BE2C (cell line): ENCODE data around the gene CYP2S1.

Source experiments
- DNase-seq: peaks from one replicate; pipeline ENCODE4 v3.0.0-alpha.2; 2020
- H3K27me3 ChIP-seq: fragments of 250-450 bp; sonication (Bioruptor Pico); 2 replicates; pipeline ENCODE4 v1.5.1; 2020; ENCODE audit warnings: mild to moderate bottlenecking
- H3K36me3 ChIP-seq: fragments of 250-450 bp; sonication (Bioruptor Pico); 2 replicates; pipeline ENCODE4 v1.5.1; 2020; ENCODE audit warnings: mild to moderate bottlenecking
- H3K4me1 ChIP-seq: fragments of 250-450 bp; sonication (Bioruptor Pico); 2 replicates; pipeline ENCODE4 v1.5.1; 2020
- H3K4me3 ChIP-seq: 2 replicates; pipeline ENCODE4 v1.5.1; 2011; ENCODE audit warnings: low read depth, low read length
- H3K9me3 ChIP-seq: fragments of 250-450 bp; sonication (Bioruptor Pico); 2 replicates; pipeline ENCODE4 v1.5.1; 2020
- CTCF ChIP-seq: IDR thresholded peaks from 2 replicates; pipeline ENCODE4 v1.5.1; 2012; ENCODE audit warnings: mild to moderate bottlenecking, low read depth, low read length

Gene CYP2S1

DNA sequence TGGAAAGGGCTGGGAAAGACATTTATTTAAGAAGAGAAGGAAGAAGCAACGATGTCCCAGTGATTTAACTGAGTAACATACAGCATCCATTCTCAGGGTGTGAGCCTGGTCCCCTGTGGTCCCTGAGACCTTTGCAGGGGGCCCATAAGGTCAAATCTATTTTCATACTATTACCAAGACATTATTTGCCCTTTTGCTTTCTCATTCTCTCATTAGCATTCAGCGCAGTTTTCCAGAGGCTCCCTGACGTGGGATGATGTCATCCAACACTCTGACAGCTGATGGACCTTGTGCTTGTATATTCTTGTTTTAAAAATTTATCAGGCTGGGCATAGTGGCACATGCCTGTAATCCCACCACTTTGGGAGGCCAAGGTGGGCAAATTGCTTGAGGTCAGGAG is 52.8 kb downstream of the CYP2S1 start:
- H3K9me3 ChIP-seq: no peaks in the 10 kb centered on the region
- DNase-seq: no peak
- no peak for TF ChIP-seq CTCF
- H3K4me3 ChIP-seq: no peak overlapping the region
- H3K4me1 ChIP-seq: no peaks in the 10 kb centered on the region
- no peaks in the 10 kb centered on the region for H3K36me3 ChIP-seq
- H3K27me3 ChIP-seq: peaks cover 7% of the 10 kb centered on the region; the same call in 1 of the 2 replicates

- no peak for DNase-seq
- Histone ChIP-seq H3K36me3 (no peaks in the 10 kb centered on the region), H3K4me1 (no peaks in the 10 kb centered on the region), H3K27me3 (no peaks in the 10 kb centered on the region; the same call in 1 of the 2 replicates), H3K9me3 (no peaks in the 10 kb centered on the region), H3K4me3 (no peak overlapping the region)
- TF ChIP-seq CTCF: no peak
Measured at GRCh38 chr19:41248895-41249294, 55.9 kb downstream of the CYP2S1 start.

DNA sequence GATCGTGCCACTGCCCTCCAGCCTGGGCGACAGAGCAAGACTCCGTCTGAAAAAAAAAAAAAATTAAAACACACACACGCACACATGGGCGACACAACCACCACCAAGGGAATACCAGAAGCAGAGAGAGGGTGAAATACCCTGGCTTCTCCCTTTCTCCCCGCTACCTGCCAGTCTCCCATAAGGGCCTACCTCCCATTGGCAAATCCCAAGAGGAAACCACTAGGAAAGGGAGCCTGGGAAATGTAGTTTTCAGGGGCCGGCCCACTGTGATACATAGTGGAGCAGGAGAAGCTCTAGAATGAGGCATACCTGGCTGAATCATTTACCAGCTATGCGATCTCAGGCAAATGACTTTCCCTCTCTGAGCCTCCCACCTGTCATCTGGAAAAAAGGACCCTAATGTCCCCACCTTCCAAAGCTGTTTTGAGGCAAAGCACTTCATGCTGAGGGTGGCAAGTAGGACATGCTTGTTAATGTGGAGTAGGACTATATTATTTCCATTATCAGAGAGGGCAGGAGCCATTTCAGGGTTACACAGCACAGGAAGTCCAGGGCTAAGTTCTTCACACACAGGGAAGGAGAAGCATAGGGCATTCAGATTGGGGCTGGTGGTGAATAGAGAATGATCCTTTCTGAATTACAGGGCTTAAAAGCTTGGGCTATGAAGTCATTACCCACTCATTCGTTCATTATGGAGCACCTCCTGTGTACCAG is 56.8 kb downstream of the CYP2S1 start:
- DNase-seq: no peak
- Histone ChIP-seq H3K36me3 (no peaks in the 10 kb centered on the region), H3K4me3 (no peak overlapping the region), H3K9me3 (no peaks in the 10 kb centered on the region), H3K27me3 (no peaks in the 10 kb centered on the region; the same call in 1 of the 2 replicates), H3K4me1 (no peaks in the 10 kb centered on the region)
- no peak for TF ChIP-seq CTCF

DNA sequence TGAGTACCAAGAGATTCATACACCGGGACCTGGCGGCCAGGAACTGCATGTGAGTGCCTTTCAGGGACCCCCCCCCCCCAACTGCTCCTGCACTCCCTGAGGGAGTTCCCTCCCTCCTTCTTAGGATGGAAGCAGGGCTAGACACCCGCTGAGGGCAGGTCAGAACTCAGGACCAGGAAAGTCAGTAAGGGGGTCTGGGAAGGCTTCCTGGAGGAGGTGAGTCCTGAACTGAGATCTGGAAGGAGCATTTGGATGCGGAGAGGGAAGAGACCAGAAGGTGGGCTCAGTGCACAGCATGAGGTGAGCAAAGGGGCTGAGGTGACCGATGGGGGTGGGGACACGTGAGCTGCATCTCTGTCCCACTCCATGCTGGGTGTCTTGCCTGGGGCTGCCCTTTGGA is 60.6 kb downstream of the CYP2S1 start:
- H3K36me3 ChIP-seq: no peaks in the 10 kb centered on the region
- no peak for DNase-seq
- no peaks in the 10 kb centered on the region for H3K9me3 ChIP-seq
- TF ChIP-seq CTCF: no peak
- H3K4me3 ChIP-seq: no peak overlapping the region
- peaks cover 10% of the 10 kb centered on the region for H3K27me3 ChIP-seq
- H3K4me1 ChIP-seq: no peaks in the 10 kb centered on the region

- H3K9me3 ChIP-seq: no peaks in the 10 kb centered on the region
- DNase-seq: no peak
- no peak overlapping the region for H3K4me3 ChIP-seq
- H3K27me3 ChIP-seq: peaks cover 13% of the 10 kb centered on the region
- H3K4me1 ChIP-seq: no peaks in the 10 kb centered on the region
- no peak for TF ChIP-seq CTCF
- H3K36me3 ChIP-seq: no peaks in the 10 kb centered on the region
Measured at GRCh38 chr19:41255171-41255570, 62.2 kb downstream of the CYP2S1 start.
